Measurements from ENCODE around the gene HCAR2. TPM values are rescaled to one million over a fixed set of nuclear protein-coding genes. Genes with fewer than 3 reads are reported as not detected.
"Not testable (repeated sequence)": the region's sequence is repeated elsewhere in the genome, so short reads cannot be mapped to it uniquely, and the experiment has no call there.

Gene HCAR2
- not detected for total RNA-seq

GRCh38 chr12:122702890-122703611 is at the start of gene HCAR2:
TSS of gene HCAR2 (minus strand) at chr12:122703357. CDS start at chr12:122703283, 74 bp downstream.
- DNase-seq; H3K27me3 Mint-ChIP-seq; H3K4me3 Mint-ChIP-seq; H3K9me3 Mint-ChIP-seq; H3K36me3 Mint-ChIP-seq; ATAC-seq (ENCODE audit: low read depth); POLR2A ChIA-PET; H3K4me1 Mint-ChIP-seq; H3K27ac Mint-ChIP-seq: not testable (repeated sequence)

DNA sequence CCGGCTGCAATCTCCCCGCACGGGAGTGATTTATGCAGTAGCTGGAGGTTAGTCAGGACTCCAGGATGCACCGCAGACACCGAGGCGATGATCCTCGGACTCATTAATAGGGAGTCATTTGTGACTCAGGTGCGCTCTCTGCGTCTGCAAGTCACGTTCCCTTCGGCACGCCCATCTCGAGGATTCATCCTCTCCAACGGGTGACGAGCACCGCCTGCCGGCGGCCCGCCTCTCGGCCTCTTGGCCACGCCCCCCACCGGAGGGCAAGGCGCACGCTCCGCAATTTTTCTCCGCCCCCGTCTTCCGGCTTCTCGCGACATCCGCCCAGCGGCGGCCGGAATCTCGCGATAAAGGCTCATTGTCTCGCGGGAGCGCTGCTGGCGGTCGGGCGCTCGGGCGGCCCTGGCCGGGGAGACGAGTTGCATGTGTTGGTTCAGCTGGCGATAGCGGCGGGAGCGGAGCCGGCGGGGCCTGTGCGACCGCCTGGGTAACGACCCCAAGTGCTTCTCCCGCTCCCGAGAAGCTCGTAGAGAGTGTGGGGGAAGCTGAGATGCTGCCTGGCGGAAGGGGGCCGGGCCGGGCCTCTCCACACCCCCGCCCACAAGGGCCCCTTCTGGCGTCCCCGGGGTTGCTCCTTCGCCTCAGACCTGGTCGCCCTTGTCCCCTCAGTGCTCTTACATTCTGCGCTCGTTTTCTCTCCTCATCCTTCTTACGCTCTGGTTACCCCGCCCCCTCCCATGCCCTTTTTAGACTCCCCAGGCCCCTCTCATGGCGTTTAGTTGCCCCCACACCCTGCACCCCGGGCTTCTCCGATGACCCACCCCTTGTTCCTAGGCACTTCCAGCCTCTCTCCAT is 49.5 kb upstream of the HCAR2 start, which contains the start of gene DENR:
TSS of gene DENR (plus strand) at position 361 of the 855 bp plus-strand sequence. CDS start 878 bp downstream, outside the sequence.
- H3K27me3 Mint-ChIP-seq = no peaks in the 10 kb centered on the region
- POLR2A ChIA-PET = interaction anchor here (0.5 to 1.7 kb wide), 6 partner anchors 9 to 227 kb away, joined by 3 to 9 read pairs (median 4); partner anchors contain the start of genes KNTC1 and RSRC2
- no peaks in the 10 kb centered on the region for H3K9me3 Mint-ChIP-seq
- H3K4me1 Mint-ChIP-seq = peaks cover 29% of the 10 kb centered on the region
- DNase-seq (peak; percentile 100), ATAC-seq (ENCODE audit: low read depth) (peak; percentile 92)
- H3K36me3 Mint-ChIP-seq = peaks cover 25% of the 10 kb centered on the region
- H3K27ac Mint-ChIP-seq = peak within 1 kb of the TSS; percentile 99
- peak within 1 kb of the TSS; percentile 100 for H3K4me3 Mint-ChIP-seq

GRCh38 chr12:122750781-122751515 is 47.8 kb upstream of the HCAR2 start:
- POLR2A ChIA-PET; ATAC-seq (ENCODE audit: low read depth); H3K27me3 Mint-ChIP-seq; H3K9me3 Mint-ChIP-seq; H3K27ac Mint-ChIP-seq; DNase-seq: not testable (repeated sequence)
- Mint-ChIP-seq H3K4me3 (peak overlapping the region; percentile 100), H3K4me1 (peaks cover 18% of the 10 kb centered on the region), H3K36me3 (peaks cover 15% of the 10 kb centered on the region)

- H3K36me3 Mint-ChIP-seq = peaks cover 7% of the 10 kb centered on the region
- ATAC-seq (ENCODE audit: low read depth) = no peak
- H3K27ac Mint-ChIP-seq = no peak overlapping the region
- POLR2A ChIA-PET = no interaction called here
- H3K27me3 Mint-ChIP-seq = no peaks in the 10 kb centered on the region
- H3K4me1 Mint-ChIP-seq = peaks cover 16% of the 10 kb centered on the region
- no peak for DNase-seq
- H3K9me3 Mint-ChIP-seq = no peaks in the 10 kb centered on the region
- H3K4me3 Mint-ChIP-seq = no peak overlapping the region
Measured at GRCh38 chr12:122749569-122750332, 46.6 kb upstream of the HCAR2 start.

GRCh38 chr12:122747224-122748135 is 44.3 kb upstream of the HCAR2 start:
- Mint-ChIP-seq H3K36me3 (no peaks in the 10 kb centered on the region), H3K4me3 (no peak overlapping the region), H3K27me3 (no peaks in the 10 kb centered on the region), H3K4me1 (peaks cover 9% of the 10 kb centered on the region), H3K9me3 (no peaks in the 10 kb centered on the region), H3K27ac (no peak overlapping the region)
- DNase-seq (no peak), ATAC-seq (ENCODE audit: low read depth) (no peak)
- POLR2A ChIA-PET = no interaction called here

- peaks cover 4% of the 10 kb centered on the region for H3K4me1 Mint-ChIP-seq
- H3K27ac Mint-ChIP-seq = no peak overlapping the region
- POLR2A ChIA-PET = no interaction called here
- no peak overlapping the region for H3K4me3 Mint-ChIP-seq
- H3K9me3 Mint-ChIP-seq = no peaks in the 10 kb centered on the region
- H3K27me3 Mint-ChIP-seq = no peaks in the 10 kb centered on the region
- H3K36me3 Mint-ChIP-seq = no peaks in the 10 kb centered on the region
- DNase-seq (no peak), ATAC-seq (ENCODE audit: low read depth) (no peak)
Measured at GRCh38 chr12:122743895-122744525, 40.9 kb upstream of the HCAR2 start.

DNA sequence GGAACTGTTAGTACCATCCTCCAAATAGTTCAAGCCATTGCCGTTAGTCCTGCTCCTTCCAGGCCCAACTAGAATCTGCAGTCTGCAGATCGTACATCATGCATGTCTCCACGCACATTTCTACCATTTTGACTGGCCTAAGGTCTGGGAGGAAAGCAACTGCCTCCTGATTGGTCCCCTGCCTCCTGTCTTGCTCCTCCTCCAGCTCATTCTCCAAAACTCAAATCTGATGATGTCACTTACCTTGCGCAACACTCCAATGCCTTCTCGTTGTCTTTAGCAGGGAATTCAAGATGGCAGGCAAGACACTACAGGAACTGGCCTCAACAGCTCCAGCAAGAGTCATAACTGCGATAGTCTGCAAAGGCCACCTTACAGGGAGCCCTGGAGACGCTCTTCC is 37.2 kb upstream of the HCAR2 start:
- H3K36me3 Mint-ChIP-seq = peaks cover 1% of the 10 kb centered on the region
- H3K27me3 Mint-ChIP-seq = no peaks in the 10 kb centered on the region
- no peak overlapping the region for H3K4me3 Mint-ChIP-seq
- no peak overlapping the region for H3K27ac Mint-ChIP-seq
- ATAC-seq (ENCODE audit: low read depth) (no peak), DNase-seq (no peak)
- POLR2A ChIA-PET = no interaction called here
- H3K4me1 Mint-ChIP-seq = peaks cover 9% of the 10 kb centered on the region
- H3K9me3 Mint-ChIP-seq = no peaks in the 10 kb centered on the region

- peaks cover 13% of the 10 kb centered on the region for H3K4me1 Mint-ChIP-seq
- DNase-seq (no peak), ATAC-seq (ENCODE audit: low read depth) (peak; percentile 26)
- no peak overlapping the region for H3K27ac Mint-ChIP-seq
- H3K4me3 Mint-ChIP-seq = no peak overlapping the region
- no peaks in the 10 kb centered on the region for H3K27me3 Mint-ChIP-seq
- no peaks in the 10 kb centered on the region for H3K9me3 Mint-ChIP-seq
- POLR2A ChIA-PET = no interaction called here
- H3K36me3 Mint-ChIP-seq = peaks cover 1% of the 10 kb centered on the region
Measured at GRCh38 chr12:122738571-122738970, 35.4 kb upstream of the HCAR2 start.

- H3K9me3 Mint-ChIP-seq = peaks cover 1% of the 10 kb centered on the region
- no peaks in the 10 kb centered on the region for H3K27me3 Mint-ChIP-seq
- POLR2A ChIA-PET = interaction anchor here (2.1 kb wide), 1 partner anchor 20 kb away, joined by 8 read pairs; the partner anchor contains the start of gene DENR
- peaks cover 1% of the 10 kb centered on the region for H3K36me3 Mint-ChIP-seq
- ATAC-seq (ENCODE audit: low read depth) = no peak
- H3K4me1 Mint-ChIP-seq = peaks cover 46% of the 10 kb centered on the region
- H3K4me3 Mint-ChIP-seq = no peak overlapping the region
- H3K27ac Mint-ChIP-seq = peak overlapping the region; percentile 76
- DNase-seq = no peak
Measured at GRCh38 chr12:122732611-122733010, 29.5 kb upstream of the HCAR2 start.

- Mint-ChIP-seq H3K4me1 (peaks cover 46% of the 10 kb centered on the region), H3K9me3 (peaks cover 1% of the 10 kb centered on the region), H3K27me3 (no peaks in the 10 kb centered on the region), H3K36me3 (peaks cover 1% of the 10 kb centered on the region), H3K27ac (peak overlapping the region; percentile 76), H3K4me3 (peak overlapping the region; percentile 24)
- DNase-seq (no peak), ATAC-seq (ENCODE audit: low read depth) (peak; percentile 34)
- POLR2A ChIA-PET = interaction anchor here (2.1 kb wide), 1 partner anchor 21 kb away, joined by 8 read pairs; the partner anchor contains the start of gene DENR
Measured at GRCh38 chr12:122732170-122732569, 29.0 kb upstream of the HCAR2 start.

GRCh38 chr12:122730215-122731014 is 27.3 kb upstream of the HCAR2 start, which contains the start of gene HCAR1:
TSS of gene HCAR1 (minus strand) at chr12:122730844. CDS start at chr12:122730339, 505 bp downstream.
- H3K27ac Mint-ChIP-seq = peak within 1 kb of the TSS; percentile 49
- H3K4me3 Mint-ChIP-seq = peak within 1 kb of the TSS; percentile 55
- peaks cover 57% of the 10 kb centered on the region for H3K4me1 Mint-ChIP-seq

More at GRCh38 chr12:122730215-122731014, 27.3 kb upstream of the HCAR2 start, which contains the start of gene HCAR1:
- no peaks in the 10 kb centered on the region for H3K36me3 Mint-ChIP-seq
- POLR2A ChIA-PET = no interaction called here
- DNase-seq (peak; percentile 56), ATAC-seq (ENCODE audit: low read depth) (peak; percentile 87)
- no peaks in the 10 kb centered on the region for H3K27me3 Mint-ChIP-seq
- peaks cover 1% of the 10 kb centered on the region for H3K9me3 Mint-ChIP-seq
